ENCODE results near the gene ADAMTS17. TPM values are rescaled to one million over a fixed set of nuclear protein-coding genes. Genes with fewer than 3 reads are reported as not detected.

Gene ADAMTS17
- total RNA-seq, 1 experiment from 2014 or later: 0.15 TPM

GRCh38 chr15:99976811-99977271 lies 364.9 kb downstream of the ADAMTS17 start:
- BruUV-seq (replicated peaks): no TSS peak
- H3K4me3 ChIP-seq (ENCODE audit: low read depth, low read length, poor library complexity, severe bottlenecking): no peak overlapping the region
- no peaks in the 10 kb centered on the region for H3K4me1 ChIP-seq (ENCODE audit: insufficient read depth, low read length, poor library complexity, severe bottlenecking)
- TF ChIP-seq, protein P1, sequence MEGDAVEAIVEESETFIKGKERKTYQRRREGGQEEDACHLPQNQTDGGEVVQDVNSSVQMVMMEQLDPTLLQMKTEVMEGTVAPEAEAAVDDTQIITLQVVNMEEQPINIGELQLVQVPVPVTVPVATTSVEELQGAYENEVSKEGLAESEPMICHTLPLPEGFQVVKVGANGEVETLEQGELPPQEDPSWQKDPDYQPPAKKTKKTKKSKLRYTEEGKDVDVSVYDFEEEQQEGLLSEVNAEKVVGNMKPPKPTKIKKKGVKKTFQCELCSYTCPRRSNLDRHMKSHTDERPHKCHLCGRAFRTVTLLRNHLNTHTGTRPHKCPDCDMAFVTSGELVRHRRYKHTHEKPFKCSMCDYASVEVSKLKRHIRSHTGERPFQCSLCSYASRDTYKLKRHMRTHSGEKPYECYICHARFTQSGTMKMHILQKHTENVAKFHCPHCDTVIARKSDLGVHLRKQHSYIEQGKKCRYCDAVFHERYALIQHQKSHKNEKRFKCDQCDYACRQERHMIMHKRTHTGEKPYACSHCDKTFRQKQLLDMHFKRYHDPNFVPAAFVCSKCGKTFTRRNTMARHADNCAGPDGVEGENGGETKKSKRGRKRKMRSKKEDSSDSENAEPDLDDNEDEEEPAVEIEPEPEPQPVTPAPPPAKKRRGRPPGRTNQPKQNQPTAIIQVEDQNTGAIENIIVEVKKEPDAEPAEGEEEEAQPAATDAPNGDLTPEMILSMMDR (conservative IDR thresholded peaks at IDR 0.05; ENCODE audit: low read depth, low read length): no peak
- TF ChIP-seq EZH2 (IDR thresholded peaks at IDR 0.05; ENCODE audit: borderline replicate concordance, low read depth, low read length, poor library complexity, severe bottlenecking): no peak
- DNase-seq (ENCODE audit: low spot score): no peak
- H3K9me3 ChIP-seq (ENCODE audit: low read depth, low read length, poor library complexity, severe bottlenecking): no peaks in the 10 kb centered on the region
- ChIA-PET POLR2A (ENCODE audit: low non-redundant PET) (no interaction called here), CTCF (no interaction called here)
- intact Hi-C loops (cut with micrococcal nuclease; ENCODE audit: unreplicated experiment): no loop called here
- no peak overlapping the region for H3K27ac ChIP-seq (ENCODE audit: low read depth, low read length, poor library complexity, severe bottlenecking)
- no peaks in the 10 kb centered on the region for H3K36me3 ChIP-seq (ENCODE audit: insufficient read depth, low read length, poor library complexity, severe bottlenecking)
- no peaks in the 10 kb centered on the region for H3K27me3 ChIP-seq (replicated peaks; ENCODE audit: insufficient read depth, low read depth, low read length, poor library complexity)

GRCh38 chr15:99976000-99976399 lies 365.8 kb downstream of the ADAMTS17 start:
- intact Hi-C loops (cut with micrococcal nuclease; ENCODE audit: unreplicated experiment): no loop called here
- no peak overlapping the region for H3K4me3 ChIP-seq (ENCODE audit: low read depth, low read length, poor library complexity, severe bottlenecking)
- no peaks in the 10 kb centered on the region for H3K4me1 ChIP-seq (ENCODE audit: insufficient read depth, low read length, poor library complexity, severe bottlenecking)
- H3K36me3 ChIP-seq (ENCODE audit: insufficient read depth, low read length, poor library complexity, severe bottlenecking): no peaks in the 10 kb centered on the region
- ChIA-PET CTCF (no interaction called here), POLR2A (ENCODE audit: low non-redundant PET) (no interaction called here)
- H3K27me3 ChIP-seq (replicated peaks; ENCODE audit: insufficient read depth, low read depth, low read length, poor library complexity): no peaks in the 10 kb centered on the region
- H3K27ac ChIP-seq (ENCODE audit: low read depth, low read length, poor library complexity, severe bottlenecking): no peak overlapping the region
- BruUV-seq (replicated peaks): no TSS peak
- no peak for TF ChIP-seq EZH2 (IDR thresholded peaks at IDR 0.05; ENCODE audit: borderline replicate concordance, low read depth, low read length, poor library complexity, severe bottlenecking)
- TF ChIP-seq, protein P1 (conservative IDR thresholded peaks at IDR 0.05; ENCODE audit: low read depth, low read length): no peak
- no peaks in the 10 kb centered on the region for H3K9me3 ChIP-seq (ENCODE audit: low read depth, low read length, poor library complexity, severe bottlenecking)
- no peak for DNase-seq (ENCODE audit: low spot score)

DNA sequence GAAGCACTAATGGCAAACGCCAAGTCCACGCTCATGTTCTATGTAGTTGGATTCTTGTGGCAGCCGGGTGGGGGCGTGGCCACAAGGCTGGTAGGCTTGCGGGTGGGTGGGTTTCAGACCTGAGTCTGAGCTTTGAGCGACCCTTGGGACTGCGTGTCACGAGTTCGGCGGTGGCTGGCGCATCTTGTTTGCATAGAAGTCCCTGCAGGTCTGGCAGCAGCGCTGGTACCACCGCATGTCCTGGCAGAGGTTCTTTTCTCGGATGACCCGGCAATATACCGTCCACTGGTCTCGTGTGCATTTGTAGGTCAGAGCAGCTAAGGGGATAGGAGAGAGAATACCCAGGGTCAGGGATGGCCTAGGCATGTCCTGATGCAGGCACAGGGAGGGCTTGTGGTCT lies 367.5 kb downstream of the ADAMTS17 start:
- Histone ChIP-seq H3K27me3 (replicated peaks; ENCODE audit: insufficient read depth, low read depth, low read length, poor library complexity) (no peaks in the 10 kb centered on the region), H3K27ac (ENCODE audit: low read depth, low read length, poor library complexity, severe bottlenecking) (no peak overlapping the region), H3K9me3 (ENCODE audit: low read depth, low read length, poor library complexity, severe bottlenecking) (no peaks in the 10 kb centered on the region), H3K4me3 (ENCODE audit: low read depth, low read length, poor library complexity, severe bottlenecking) (no peak overlapping the region), H3K36me3 (ENCODE audit: insufficient read depth, low read length, poor library complexity, severe bottlenecking) (no peaks in the 10 kb centered on the region), H3K4me1 (ENCODE audit: insufficient read depth, low read length, poor library complexity, severe bottlenecking) (no peaks in the 10 kb centered on the region)
- BruUV-seq (replicated peaks): no TSS peak
- intact Hi-C loops (cut with micrococcal nuclease; ENCODE audit: unreplicated experiment): no loop called here
- CTCF ChIA-PET: no interaction called here
- POLR2A ChIA-PET (ENCODE audit: low non-redundant PET): no interaction called here
- no peak for DNase-seq (ENCODE audit: low spot score)
- TF ChIP-seq, protein P1 (conservative IDR thresholded peaks at IDR 0.05; ENCODE audit: low read depth, low read length): no peak
- no peak for TF ChIP-seq EZH2 (IDR thresholded peaks at IDR 0.05; ENCODE audit: borderline replicate concordance, low read depth, low read length, poor library complexity, severe bottlenecking)
